Peyer's patch (tissue), 4 donors: Measurements from ENCODE around the gene TASOR.

ENCODE experiments used
- POLR2A ChIP-seq, 2 donors: fragments of 450-650 bp; IDR thresholded peaks; one replicate each; pipeline ENCODE4 v1.5.1; 2017; ENCODE audit warnings: antibody characterized with exemption in 2 of 2, mild to moderate bottlenecking in 2 of 2, moderate library complexity in 2 of 2
- TF ChIP-seq, protein P1 (sequence below), 6 experiments: fragments of 450-650 bp in 4 of 6; fragments of 200-600 bp in 2 of 6; sonication (generic) in 1 of 6; IDR thresholded peaks; one replicate each; pipeline ENCODE4 v1.5.1; 2017 to 2019; ENCODE audit warnings: antibody characterized with exemption in 6 of 6, mild to moderate bottlenecking in 3 of 6, moderate library complexity in 1 of 6

GRCh38 chr3:56693750-56694149 is 10.7 kb upstream of the TASOR start:
- TF ChIP-seq, protein P1, sequence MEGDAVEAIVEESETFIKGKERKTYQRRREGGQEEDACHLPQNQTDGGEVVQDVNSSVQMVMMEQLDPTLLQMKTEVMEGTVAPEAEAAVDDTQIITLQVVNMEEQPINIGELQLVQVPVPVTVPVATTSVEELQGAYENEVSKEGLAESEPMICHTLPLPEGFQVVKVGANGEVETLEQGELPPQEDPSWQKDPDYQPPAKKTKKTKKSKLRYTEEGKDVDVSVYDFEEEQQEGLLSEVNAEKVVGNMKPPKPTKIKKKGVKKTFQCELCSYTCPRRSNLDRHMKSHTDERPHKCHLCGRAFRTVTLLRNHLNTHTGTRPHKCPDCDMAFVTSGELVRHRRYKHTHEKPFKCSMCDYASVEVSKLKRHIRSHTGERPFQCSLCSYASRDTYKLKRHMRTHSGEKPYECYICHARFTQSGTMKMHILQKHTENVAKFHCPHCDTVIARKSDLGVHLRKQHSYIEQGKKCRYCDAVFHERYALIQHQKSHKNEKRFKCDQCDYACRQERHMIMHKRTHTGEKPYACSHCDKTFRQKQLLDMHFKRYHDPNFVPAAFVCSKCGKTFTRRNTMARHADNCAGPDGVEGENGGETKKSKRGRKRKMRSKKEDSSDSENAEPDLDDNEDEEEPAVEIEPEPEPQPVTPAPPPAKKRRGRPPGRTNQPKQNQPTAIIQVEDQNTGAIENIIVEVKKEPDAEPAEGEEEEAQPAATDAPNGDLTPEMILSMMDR (IDR thresholded peaks at IDR 0.05) = no peak
- TF ChIP-seq POLR2A (IDR thresholded peaks at IDR 0.05) = no peak
